Fibroblast of skin of left biceps (primary cell): ENCODE measurements around the gene CACNA1F.
A peak's percentile ranks its signal among the peaks of the same experiment; 100 is the strongest.

Experiments
- DNase-seq, 2 experiments: peaks; one replicate each; pipeline ENCODE4 v3.0.0-alpha.2; 2013; ENCODE audit warnings: low read depth in 2 of 2

CACNA1F gene

DNA sequence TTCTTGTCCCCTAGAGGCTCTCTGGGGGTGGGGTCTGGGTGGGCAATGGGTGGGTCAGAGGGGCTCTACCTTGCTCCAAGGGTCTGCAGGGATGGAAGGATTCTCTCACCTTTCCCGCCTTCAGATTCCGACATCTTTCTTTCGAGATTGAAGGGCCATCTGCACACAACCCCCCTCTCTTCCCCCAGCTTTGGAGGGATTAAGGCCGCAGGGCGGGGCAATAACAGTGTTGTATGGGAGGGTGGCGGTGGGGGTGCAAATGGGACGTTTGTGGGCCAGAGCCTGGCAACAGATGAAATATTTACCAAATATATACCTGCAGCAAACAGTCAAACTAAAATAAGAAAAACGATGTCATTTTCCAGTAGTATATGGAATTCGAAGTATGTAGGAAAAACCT, at the start of gene CACNA1F:
Gene CACNA1F, minus strand, starts transcription at position 165 of the 400 bp plus-strand sequence. Its CDS starts 31 bp downstream, at position 134.
- no peak for DNase-seq

DNA sequence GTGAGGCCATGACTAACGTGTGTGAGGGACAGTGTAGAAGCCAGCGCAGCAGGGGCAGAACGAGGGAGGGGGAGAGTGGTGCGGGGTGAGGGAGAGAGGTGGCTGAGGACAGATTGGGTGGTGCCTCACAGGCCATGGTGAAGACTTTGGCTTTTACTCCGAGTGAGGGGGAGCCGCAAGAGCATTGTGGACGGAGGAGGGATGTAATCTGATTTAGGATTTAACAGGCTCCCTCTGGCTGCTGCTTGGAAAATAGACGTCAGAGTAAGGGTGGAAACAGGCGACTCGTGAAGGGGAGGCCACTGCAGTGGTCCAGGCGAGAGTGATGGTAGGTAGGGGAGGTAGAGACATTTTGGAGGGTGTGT, 49.5 kb upstream of the CACNA1F start:
- DNase-seq, result no peak

- no peak for DNase-seq
These were observed 44.9 kb upstream of the CACNA1F start for GRCh38 chrX:49278081-49278480.

GRCh38 chrX:49277535-49277830, 44.3 kb upstream of the CACNA1F start:
- no peak for DNase-seq

DNA sequence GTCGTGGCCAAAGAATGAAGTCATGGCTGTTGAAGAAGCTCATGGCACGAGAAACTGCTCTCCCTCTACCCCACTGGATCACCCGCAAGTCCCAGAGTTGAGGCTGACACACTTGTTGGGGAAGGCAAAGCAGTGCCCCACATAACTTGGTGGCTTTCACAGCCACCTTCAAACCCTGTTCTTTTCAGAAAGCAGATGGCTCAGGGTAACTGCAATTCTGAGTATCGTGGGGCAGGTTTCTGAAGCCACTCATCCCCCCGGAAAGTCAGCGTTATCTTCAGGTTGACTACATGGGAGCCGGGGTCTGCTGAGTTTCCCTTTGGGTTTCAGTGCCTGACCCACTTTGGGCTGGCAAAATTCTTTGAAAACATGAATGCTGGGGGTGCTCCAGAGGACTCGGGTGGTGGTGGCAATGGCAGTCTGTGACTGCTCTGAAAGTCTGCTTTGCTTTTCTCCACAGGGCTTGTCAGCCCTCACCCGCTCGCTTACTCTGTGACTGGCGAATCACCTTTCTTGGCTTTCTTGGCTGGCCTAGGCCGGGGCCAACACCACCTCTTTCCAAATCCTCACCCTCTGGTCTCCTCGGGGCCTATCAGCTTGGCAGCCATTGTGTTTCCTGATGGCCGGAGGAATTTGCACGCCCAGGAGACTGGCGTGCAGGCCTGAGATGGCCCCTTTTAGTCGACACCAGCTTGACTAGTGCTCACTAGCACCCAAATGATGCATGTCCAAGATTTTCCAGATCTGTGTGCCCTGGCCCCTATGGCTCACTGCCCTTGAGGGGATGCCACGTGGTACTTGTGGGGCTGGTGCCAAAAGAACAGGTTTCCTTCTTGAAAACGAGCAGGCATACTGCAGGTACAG, 43.8 kb upstream of the CACNA1F start:
- DNase-seq, result no peak

- DNase-seq, result no peak
These were observed 43.1 kb upstream of the CACNA1F start for GRCh38 chrX:49276207-49276606.

DNA sequence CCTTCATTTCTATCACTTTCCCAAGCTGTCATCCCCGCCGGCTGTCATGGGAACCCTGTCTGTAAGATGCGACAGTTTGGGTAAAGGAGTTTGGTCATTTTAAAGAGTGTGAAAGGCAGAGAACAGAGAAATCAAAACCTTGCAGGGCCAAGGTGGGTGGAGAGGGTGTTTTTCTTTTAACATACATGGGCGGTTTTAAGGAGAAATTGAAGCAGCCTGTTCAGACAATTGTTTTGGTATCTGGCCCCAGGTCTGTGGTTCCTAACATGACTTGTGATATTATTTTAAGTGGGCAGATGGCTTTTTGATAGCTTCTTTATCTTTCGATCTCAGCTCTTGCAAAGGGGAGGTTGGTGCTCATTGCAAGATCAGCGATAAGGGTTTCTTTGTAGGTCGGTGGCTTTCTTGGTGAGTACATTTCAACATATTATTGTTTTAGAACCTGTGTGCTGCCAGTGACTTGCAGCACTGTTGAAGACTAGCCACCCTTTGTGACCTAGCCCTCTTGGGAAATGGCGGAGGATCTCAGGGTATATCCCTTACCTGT, 40.1 kb upstream of the CACNA1F start:
- DNase-seq, result no peak

DNA sequence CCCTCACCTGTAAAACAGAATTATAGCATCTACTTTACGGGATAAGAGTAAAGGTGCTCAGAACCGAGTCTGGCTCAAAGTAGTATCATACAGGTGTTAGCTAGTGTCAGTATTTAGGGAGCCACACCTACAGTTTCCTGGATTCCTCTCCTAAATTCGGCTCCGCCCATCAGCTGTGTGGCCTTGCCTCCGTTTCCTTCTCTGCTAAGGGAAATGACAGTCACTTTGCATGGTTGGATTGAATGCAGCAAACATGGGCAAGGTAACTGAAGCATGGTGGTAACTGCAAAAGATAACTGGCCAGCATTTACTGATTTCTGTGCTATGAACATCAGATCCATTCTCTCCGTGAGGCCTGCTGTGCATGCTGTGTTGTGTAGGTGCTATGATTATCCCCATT, 39.3 kb upstream of the CACNA1F start:
- DNase-seq, result no peak

DNA sequence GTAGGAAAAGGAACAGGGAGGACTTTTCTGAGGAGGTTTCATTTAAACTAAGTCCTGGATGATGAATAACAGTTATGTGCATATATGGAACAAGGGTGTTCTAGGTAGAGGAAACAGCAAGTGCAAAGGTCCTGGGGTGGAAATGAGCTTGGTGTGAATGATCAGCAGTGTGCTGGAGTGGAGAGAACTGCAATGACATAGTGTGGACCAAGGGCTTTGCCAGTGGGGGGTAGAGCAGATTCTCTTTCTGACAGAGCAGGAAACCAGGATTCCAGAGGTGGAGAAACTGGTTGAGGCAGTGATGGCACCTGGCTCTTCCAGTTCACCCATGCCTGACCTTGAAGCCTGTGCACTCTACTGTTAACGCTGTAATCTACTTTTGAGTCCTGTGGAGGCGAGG, 38.2 kb upstream of the CACNA1F start:
- DNase-seq, result no peak

DNA sequence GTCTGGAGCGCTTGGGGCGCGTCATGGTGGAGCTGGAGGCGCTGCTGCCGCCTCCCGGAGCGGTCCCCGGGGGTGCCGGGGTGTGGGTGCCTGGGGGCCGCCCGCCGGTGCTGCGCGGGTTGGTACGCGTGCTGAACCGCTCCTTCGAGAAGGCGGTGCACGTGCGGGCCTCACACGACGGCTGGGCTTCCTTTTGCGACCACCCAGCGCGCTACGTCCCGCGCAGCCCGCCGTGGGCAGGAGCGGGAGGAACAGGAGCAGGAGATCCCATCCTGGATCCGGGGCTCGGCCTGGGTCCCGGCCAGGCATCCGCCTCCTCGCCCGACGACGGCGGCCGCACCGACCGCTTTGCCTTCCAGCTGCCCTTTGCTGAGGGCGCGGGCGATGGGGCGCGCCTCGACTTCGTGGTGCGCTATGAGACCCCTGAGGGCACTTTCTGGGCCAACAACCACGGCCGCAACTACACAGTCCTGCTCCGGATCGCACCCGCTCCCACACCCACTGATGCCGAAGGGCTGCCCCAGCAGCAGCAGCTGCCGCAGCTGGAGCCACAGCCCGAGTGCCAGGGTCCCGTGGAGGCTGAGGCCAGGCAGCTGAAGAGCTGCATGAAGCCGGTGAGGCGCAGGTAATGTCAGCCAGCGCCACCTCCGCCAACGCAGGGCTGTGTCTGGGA, 37.2 kb upstream of the CACNA1F start:
- DNase-seq, result no peak

DNA sequence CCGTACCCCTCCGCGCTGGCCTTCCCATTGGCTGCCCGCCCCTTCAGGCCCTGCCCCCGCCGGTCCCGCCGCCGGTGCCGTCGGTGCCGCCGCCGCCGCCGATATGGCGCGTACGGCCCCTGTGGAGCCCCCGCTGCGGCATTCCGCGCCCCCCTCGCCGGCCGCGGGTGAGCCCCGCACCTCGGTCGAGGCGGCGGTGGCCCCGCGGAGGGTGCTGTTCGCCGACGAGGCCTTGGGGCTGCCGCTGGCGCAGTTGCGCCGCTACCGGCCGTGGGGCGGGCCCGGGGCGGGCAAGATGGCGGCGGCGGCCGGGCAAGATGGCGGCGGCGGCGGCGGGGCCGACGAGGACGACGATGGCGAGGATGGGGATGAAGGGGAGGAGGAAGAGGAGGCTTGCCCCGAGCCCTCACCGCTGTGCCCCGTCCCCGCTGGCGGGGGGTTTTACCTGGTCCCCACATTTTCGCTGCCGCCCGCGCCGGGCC, 36.7 kb upstream of the CACNA1F start, which contains the start of gene PPP1R3F:
Gene PPP1R3F, plus strand, starts transcription at position 27 of the 482 bp plus-strand sequence. Its CDS starts 77 bp downstream, at position 104.
- no peak for DNase-seq

GRCh38 chrX:49269010-49269766, 36.0 kb upstream of the CACNA1F start:
- peak; percentile 96 for DNase-seq

DNA sequence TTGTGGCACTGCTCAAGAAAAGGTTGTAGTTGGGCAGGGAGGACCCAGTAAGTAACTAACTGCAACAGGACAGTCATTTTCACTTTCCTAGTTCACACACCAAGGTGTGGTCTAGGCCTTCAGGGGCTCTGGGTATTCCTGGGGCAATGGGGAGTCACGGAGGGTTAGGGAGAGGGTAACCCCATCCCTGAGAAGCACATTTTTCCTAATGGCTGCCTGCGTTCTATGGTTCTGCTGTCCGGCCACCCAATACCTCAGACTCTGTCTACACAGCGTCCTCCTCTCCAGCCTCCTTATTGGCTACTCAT, 35.5 kb upstream of the CACNA1F start:
- no peak for DNase-seq

- DNase-seq, result no peak
These were observed 33.6 kb upstream of the CACNA1F start for GRCh38 chrX:49266523-49267445.

DNA sequence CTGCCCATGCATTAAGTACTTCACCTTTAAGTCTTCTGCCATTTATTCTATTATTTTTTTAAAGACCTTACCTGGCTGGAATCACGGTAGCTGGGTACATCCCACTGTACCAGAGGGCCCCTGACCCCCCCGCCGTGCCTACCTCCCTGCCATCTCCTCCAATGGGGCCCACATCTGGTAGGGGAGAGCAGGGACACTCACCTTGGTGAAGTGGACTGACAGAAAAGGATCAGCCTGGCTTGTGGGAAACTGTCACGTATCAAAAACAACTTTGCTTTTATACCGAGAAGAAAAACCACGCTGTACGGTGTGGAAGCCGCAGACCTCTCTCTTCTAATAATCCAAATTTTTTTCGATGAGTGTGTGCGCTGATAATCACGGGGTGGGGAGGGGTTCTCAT, 31.3 kb upstream of the CACNA1F start, which contains the start of gene FOXP3:
Gene FOXP3, minus strand, starts transcription at position 251 of the 400 bp plus-strand sequence. CDS start 6,205 bp downstream, outside the sequence.
- no peak for DNase-seq

- DNase-seq, result no peak
These were observed 30.5 kb upstream of the CACNA1F start for GRCh38 chrX:49263631-49264030.

DNA sequence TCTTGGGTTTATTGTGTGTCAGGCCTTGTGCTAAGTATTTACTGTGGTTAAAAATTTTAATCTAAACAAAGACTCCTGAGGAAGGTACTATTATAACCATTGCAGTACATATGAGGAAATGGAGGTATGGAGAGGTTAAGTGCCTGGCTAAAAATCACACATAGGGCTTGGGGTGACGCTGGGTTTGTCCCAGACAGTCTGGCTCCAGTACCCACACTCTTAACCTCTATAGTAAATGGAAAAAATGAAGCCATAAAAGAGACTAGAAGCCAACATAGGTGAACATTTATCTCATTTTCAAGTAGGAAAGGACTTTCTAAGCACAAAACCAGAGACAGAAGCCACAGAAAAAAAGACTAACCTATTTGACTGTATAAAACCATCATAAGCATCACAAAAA, 29.5 kb upstream of the CACNA1F start:
- DNase-seq, result no peak

GRCh38 chrX:49260221-49260985, 27.3 kb upstream of the CACNA1F start:
- DNase-seq, result no peak

DNA sequence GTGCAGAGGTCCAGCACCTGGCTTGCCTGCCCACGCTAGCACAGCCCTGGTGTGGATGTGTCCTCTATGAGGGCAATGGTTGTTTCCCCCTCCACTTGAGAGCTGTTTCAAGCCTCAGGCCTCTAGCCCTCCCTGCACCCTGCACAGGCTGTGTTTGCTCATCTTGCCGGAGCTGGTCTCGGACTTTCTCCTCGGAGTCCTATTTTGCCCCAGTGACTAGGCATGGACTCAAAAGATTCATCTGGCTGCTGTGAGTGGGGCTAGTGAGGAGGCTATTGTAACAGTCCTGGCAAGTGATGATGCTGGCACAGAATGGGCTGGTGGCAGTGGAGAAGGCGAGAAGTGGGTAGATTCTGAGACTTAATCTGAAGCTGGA, 25.6 kb upstream of the CACNA1F start:
- DNase-seq, result no peak
